Measurements from ENCODE around the gene SF3B1. TPM values are rescaled to one million over a fixed set of nuclear protein-coding genes. Genes with fewer than 3 reads are reported as not detected.
"Not testable (repeated sequence)": the region's sequence is repeated elsewhere in the genome, so short reads cannot be mapped to it uniquely, and the experiment has no call there.

The SF3B1 gene
- total and polyA plus RNA-seq, 2 donors (not counting 1 experiment from before 2014, with no cell fraction given): 524 to 722 TPM

DNA sequence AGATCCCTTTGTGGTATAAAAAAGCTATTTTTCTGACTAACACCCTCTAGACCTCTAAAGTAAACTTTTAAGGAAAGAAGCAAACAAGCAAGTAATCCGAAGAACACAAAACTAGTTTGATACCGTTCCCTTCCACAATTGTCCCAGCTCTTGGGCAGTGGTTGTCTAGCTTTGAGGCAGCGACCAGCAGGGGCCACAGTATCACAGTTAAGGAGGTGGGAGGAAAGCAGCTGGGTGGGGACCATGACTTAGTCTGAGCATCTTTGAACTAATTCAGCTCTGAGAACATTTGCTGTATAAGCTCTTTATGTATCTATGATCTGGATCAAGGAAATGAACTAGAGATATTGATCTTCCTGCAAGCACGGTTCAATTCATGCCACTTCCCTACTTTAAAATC, 51.0 kb downstream of the SF3B1 start:
- Histone ChIP-seq H3K4me2 (replicated peaks; ENCODE audit: low read depth, low read length, poor library complexity, severe bottlenecking) (no peak overlapping the region), H3K9ac (ENCODE audit: low read length) (no peak overlapping the region), H3K79me2 (ENCODE audit: control insufficient read depth, insufficient read depth, low read length) (no peaks in the 10 kb centered on the region), H3K36me3 (replicated peaks in 1 of 2; ENCODE audit: control extremely low read depth in 1 of 2, control insufficient read depth in 1 of 2, extremely low read depth in 1 of 2, insufficient read depth in 2 of 2, low read length in 1 of 2) (no peaks in the 10 kb centered on the region), H3K27ac (ENCODE audit: low read length in 2 of 2) (no peak overlapping the region), H3K9me3 (ENCODE audit: control extremely low read depth in 1 of 3, control insufficient read depth in 2 of 3, insufficient read depth in 1 of 3, low read length in 2 of 3) (no peaks in the 10 kb centered on the region), H3K27me3 (replicated peaks in 1 of 4; ENCODE audit: control extremely low read depth in 1 of 4, control insufficient read depth in 3 of 4, insufficient read depth in 4 of 4, low read length in 3 of 4) (peaks cover 0 to 1% (median 0%) of the 10 kb centered on the region in 4 experiments), H3K4me3 (ENCODE audit: control extremely low read depth in 1 of 5, extremely low read depth in 1 of 5, insufficient read depth in 1 of 5, low read depth in 2 of 5, low read length in 4 of 5) (no peak overlapping the region), H3K4me1 (ENCODE audit: control insufficient read depth in 2 of 2, insufficient read depth in 2 of 2, low read length in 2 of 2) (no peaks in the 10 kb centered on the region), H2AFZ (ENCODE audit: insufficient read depth, low read depth, low read length, poor library complexity, severe bottlenecking) (no peak overlapping the region), H4K20me1 (ENCODE audit: control insufficient read depth, insufficient read depth, low read length, poor library complexity, severe bottlenecking) (no peaks in the 10 kb centered on the region)
- Mint-ChIP-seq H3K27me3 (no peaks in the 10 kb centered on the region), H3K4me3 (no peak overlapping the region), H3K27ac (no peak overlapping the region), H3K4me1 (peaks cover 4% of the 10 kb centered on the region), H3K9me3 (ENCODE audit: insufficient read depth) (no peaks in the 10 kb centered on the region)
- no CpG with 5 or more reads among the region's 4 CpGs for WGBS (ENCODE audit: insufficient coverage)
- TF ChIP-seq, protein P1, sequence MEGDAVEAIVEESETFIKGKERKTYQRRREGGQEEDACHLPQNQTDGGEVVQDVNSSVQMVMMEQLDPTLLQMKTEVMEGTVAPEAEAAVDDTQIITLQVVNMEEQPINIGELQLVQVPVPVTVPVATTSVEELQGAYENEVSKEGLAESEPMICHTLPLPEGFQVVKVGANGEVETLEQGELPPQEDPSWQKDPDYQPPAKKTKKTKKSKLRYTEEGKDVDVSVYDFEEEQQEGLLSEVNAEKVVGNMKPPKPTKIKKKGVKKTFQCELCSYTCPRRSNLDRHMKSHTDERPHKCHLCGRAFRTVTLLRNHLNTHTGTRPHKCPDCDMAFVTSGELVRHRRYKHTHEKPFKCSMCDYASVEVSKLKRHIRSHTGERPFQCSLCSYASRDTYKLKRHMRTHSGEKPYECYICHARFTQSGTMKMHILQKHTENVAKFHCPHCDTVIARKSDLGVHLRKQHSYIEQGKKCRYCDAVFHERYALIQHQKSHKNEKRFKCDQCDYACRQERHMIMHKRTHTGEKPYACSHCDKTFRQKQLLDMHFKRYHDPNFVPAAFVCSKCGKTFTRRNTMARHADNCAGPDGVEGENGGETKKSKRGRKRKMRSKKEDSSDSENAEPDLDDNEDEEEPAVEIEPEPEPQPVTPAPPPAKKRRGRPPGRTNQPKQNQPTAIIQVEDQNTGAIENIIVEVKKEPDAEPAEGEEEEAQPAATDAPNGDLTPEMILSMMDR (IDR thresholded peaks at IDR 0.05): no peak
- TF ChIP-seq EZH2 (IDR thresholded peaks at IDR 0.05; ENCODE audit: borderline replicate concordance, insufficient read depth, low read depth, low read length, poor library complexity, severe bottlenecking): no peak
- ChIA-PET CTCF (interaction anchor here (0.9 to 2.6 kb wide), 3 partner anchors 270 to 633 kb away, joined by 3 to 14 read pairs (median 7); no protein-coding TSS in a partner anchor), POLR2A (no interaction called here)
- intact Hi-C loops (cut with micrococcal nuclease): no loop called here
- DNase-seq: no peak
- ATAC-seq (ENCODE audit: low read depth): no peak

DNA sequence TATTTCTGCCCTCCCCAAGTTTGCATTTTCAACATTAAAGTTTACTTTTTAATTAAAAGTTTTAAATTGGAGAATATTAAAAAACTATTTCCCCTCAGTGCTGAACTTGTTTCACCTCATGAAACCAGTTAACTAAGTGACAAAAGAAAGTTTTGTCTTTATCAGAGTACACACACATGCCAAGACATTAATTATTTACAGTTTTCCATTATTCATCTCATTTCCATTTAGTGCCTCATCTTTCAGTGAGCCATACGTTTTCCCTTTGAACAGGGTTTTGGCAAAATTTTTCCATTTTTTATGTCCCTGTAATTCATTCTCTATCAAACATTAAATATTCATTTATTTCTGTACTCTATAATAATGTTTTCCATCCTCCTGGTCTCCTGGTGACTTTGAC, 53.2 kb downstream of the SF3B1 start:
- Histone ChIP-seq H3K27me3 (replicated peaks in 1 of 4; ENCODE audit: control extremely low read depth in 1 of 4, control insufficient read depth in 3 of 4, insufficient read depth in 4 of 4, low read length in 3 of 4) (peaks cover 0 to 3% (median 0%) of the 10 kb centered on the region in 4 experiments), H3K27ac (ENCODE audit: low read length in 2 of 2) (no peak overlapping the region), H3K4me3 (ENCODE audit: control extremely low read depth in 1 of 5, extremely low read depth in 1 of 5, insufficient read depth in 1 of 5, low read depth in 2 of 5, low read length in 4 of 5) (no peak overlapping the region), H4K20me1 (ENCODE audit: control insufficient read depth, insufficient read depth, low read length, poor library complexity, severe bottlenecking) (no peaks in the 10 kb centered on the region), H3K36me3 (replicated peaks in 1 of 2; ENCODE audit: control extremely low read depth in 1 of 2, control insufficient read depth in 1 of 2, extremely low read depth in 1 of 2, insufficient read depth in 2 of 2, low read length in 1 of 2) (no peaks in the 10 kb centered on the region), H2AFZ (ENCODE audit: insufficient read depth, low read depth, low read length, poor library complexity, severe bottlenecking) (no peak overlapping the region), H3K9ac (ENCODE audit: low read length) (no peak overlapping the region), H3K4me1 (ENCODE audit: control insufficient read depth in 2 of 2, insufficient read depth in 2 of 2, low read length in 2 of 2) (peaks cover 0 to 6% of the 10 kb centered on the region in 2 donors), H3K4me2 (replicated peaks; ENCODE audit: low read depth, low read length, poor library complexity, severe bottlenecking) (no peak overlapping the region), H3K79me2 (ENCODE audit: control insufficient read depth, insufficient read depth, low read length) (peaks cover 4% of the 10 kb centered on the region), H3K9me3 (ENCODE audit: control extremely low read depth in 1 of 3, control insufficient read depth in 2 of 3, insufficient read depth in 1 of 3, low read length in 2 of 3) (no peaks in the 10 kb centered on the region)
- DNase-seq (no peak), ATAC-seq (ENCODE audit: low read depth) (no peak)
- TF ChIP-seq EZH2 (IDR thresholded peaks at IDR 0.05; ENCODE audit: borderline replicate concordance, insufficient read depth, low read depth, low read length, poor library complexity, severe bottlenecking): no peak
- TF ChIP-seq, protein P1 (IDR thresholded peaks at IDR 0.05): no peak
- POLR2A ChIA-PET: no interaction called here
- no CpG with 5 or more reads among the region's 1 CpG for WGBS (ENCODE audit: insufficient coverage)
- no peak overlapping the region for H3K27ac Mint-ChIP-seq
- H3K27me3 Mint-ChIP-seq: no peaks in the 10 kb centered on the region
- no peaks in the 10 kb centered on the region for H3K9me3 Mint-ChIP-seq (ENCODE audit: insufficient read depth)
- H3K4me1 Mint-ChIP-seq: peaks cover 17% of the 10 kb centered on the region
- no peak overlapping the region for H3K4me3 Mint-ChIP-seq
- intact Hi-C loops (cut with micrococcal nuclease): no loop called here
- CTCF ChIA-PET: interaction anchor here (2.6 kb wide), 1 partner anchor 631 kb away, joined by 7 read pairs; no protein-coding TSS in a partner anchor

DNA sequence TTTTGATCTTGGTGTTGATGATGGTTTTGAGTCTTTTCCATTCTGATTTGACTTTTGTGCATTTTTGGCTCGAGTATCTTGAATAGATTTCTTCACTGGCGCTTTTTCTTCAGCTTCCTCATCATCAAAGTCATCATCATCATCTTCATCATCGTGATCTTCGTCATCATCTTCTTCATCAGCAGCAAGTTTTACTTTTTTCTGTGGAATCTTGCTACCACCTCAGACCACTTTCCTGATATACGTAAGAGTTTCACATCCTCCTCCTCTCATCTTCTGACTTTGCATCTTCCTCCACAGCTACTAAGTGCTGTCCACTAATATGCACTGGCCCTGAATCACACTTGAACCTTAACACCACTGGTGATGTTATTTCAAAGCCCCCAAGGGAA, 54.9 kb downstream of the SF3B1 start:
- H4K20me1 ChIP-seq (ENCODE audit: control insufficient read depth, insufficient read depth, low read length, poor library complexity, severe bottlenecking); H3K36me3 ChIP-seq (replicated peaks in 1 of 2; ENCODE audit: control extremely low read depth in 1 of 2, control insufficient read depth in 1 of 2, extremely low read depth in 1 of 2, insufficient read depth in 2 of 2, low read length in 1 of 2); H3K27ac Mint-ChIP-seq; ATAC-seq (ENCODE audit: low read depth); H3K4me3 ChIP-seq (ENCODE audit: control extremely low read depth in 1 of 5, extremely low read depth in 1 of 5, insufficient read depth in 1 of 5, low read depth in 2 of 5, low read length in 4 of 5); H3K4me1 ChIP-seq (ENCODE audit: control insufficient read depth in 2 of 2, insufficient read depth in 2 of 2, low read length in 2 of 2); H3K4me3 Mint-ChIP-seq; H3K27me3 ChIP-seq (replicated peaks in 1 of 4; ENCODE audit: control extremely low read depth in 1 of 4, control insufficient read depth in 3 of 4, insufficient read depth in 4 of 4, low read length in 3 of 4); H3K9me3 ChIP-seq (ENCODE audit: control extremely low read depth in 1 of 3, control insufficient read depth in 2 of 3, insufficient read depth in 1 of 3, low read length in 2 of 3); H3K27ac ChIP-seq (ENCODE audit: low read length in 2 of 2); H2AFZ ChIP-seq (ENCODE audit: insufficient read depth, low read depth, low read length, poor library complexity, severe bottlenecking); H3K9me3 Mint-ChIP-seq (ENCODE audit: insufficient read depth); H3K9ac ChIP-seq (ENCODE audit: low read length); DNase-seq; H3K4me2 ChIP-seq (replicated peaks; ENCODE audit: low read depth, low read length, poor library complexity, severe bottlenecking); H3K27me3 Mint-ChIP-seq; H3K79me2 ChIP-seq (ENCODE audit: control insufficient read depth, insufficient read depth, low read length): not testable (repeated sequence)
- intact Hi-C loops (cut with micrococcal nuclease): loop anchor here (5.0 to 10.0 kb wide), 3 partner anchors 58 to 295 kb away; no protein-coding TSS in a partner anchor
- ChIA-PET POLR2A (interaction anchor here (0.6 to 0.7 kb wide), 2 partner anchors 265 to 535 kb away, joined by 3 to 4 read pairs; no protein-coding TSS in a partner anchor), CTCF (interaction anchor here (0.7 to 7.6 kb wide), 6 partner anchors 29 to 629 kb away, joined by 3 to 58 read pairs (median 4); no protein-coding TSS in a partner anchor)
- peaks cover 17% of the 10 kb centered on the region for H3K4me1 Mint-ChIP-seq
- WGBS (ENCODE audit: insufficient coverage): 78% methylated on average over 5 of the region's 5 CpGs
